ENCODE results near the gene INPP5A. TPM values are rescaled to one million over a fixed set of nuclear protein-coding genes. Genes with fewer than 3 reads are reported as not detected.
A peak's percentile ranks its signal among the peaks of the same experiment; 100 is the strongest.

The INPP5A gene
- total RNA-seq, 1 donor from 2014 or later = 36.4 TPM

DNA sequence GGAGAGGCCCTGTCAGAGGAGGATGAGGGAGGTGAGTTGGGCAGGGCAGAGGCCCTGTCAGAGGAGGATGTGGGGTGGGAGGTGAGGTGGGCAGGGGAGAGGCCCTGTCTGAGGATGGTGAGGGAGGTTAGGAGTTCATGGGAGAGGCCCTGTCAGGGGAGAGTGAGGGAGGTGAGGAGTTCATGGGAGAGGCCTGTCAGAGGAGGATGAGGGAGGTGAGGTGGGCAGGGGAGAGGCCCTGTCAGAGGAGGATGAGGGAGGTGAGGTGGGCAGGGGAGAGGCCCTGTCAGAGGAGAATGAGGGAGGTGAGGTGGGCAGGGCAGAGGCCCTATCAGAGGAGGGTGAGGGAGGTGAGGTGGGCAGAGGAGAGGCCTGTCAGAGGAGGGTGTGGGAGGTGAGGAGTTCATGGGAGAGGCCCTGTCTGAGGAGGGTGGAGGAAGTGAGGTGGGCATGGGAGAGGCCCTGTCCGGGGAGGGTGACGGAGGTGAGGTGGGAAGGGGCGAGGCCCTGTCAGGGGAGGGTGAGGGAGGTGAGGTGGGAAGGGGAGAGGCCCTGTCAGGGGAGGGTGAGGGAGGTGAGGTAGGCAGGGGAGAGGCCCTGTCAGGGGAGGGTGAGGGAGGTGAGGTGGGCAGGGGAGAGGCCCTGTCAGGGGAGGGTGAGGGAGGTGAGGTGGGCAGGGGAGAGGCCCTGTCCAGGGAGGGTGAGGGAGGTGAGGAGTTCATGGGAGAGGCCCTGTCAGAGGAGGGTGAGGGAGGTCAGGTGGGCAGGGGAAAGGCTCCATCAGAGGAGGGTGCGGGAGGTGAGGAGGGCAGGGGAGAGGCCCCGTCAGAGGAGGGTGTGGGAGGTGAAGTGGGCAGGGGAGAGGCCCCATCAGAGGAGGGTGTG, 73.7 kb downstream of the INPP5A start:
- DNase-seq (ENCODE audit: extremely low spot score, unreplicated experiment) = no peak
- TF ChIP-seq, protein P1, sequence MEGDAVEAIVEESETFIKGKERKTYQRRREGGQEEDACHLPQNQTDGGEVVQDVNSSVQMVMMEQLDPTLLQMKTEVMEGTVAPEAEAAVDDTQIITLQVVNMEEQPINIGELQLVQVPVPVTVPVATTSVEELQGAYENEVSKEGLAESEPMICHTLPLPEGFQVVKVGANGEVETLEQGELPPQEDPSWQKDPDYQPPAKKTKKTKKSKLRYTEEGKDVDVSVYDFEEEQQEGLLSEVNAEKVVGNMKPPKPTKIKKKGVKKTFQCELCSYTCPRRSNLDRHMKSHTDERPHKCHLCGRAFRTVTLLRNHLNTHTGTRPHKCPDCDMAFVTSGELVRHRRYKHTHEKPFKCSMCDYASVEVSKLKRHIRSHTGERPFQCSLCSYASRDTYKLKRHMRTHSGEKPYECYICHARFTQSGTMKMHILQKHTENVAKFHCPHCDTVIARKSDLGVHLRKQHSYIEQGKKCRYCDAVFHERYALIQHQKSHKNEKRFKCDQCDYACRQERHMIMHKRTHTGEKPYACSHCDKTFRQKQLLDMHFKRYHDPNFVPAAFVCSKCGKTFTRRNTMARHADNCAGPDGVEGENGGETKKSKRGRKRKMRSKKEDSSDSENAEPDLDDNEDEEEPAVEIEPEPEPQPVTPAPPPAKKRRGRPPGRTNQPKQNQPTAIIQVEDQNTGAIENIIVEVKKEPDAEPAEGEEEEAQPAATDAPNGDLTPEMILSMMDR (IDR thresholded peaks at IDR 0.05) = no peak
- Mint-ChIP-seq H3K4me1 (ENCODE audit: unreplicated experiment) (peaks cover 25% of the 10 kb centered on the region), H3K27ac (ENCODE audit: unreplicated experiment) (no peak overlapping the region), H3K36me3 (ENCODE audit: unreplicated experiment) (peaks cover 3% of the 10 kb centered on the region), H3K9me3 (ENCODE audit: unreplicated experiment) (no peaks in the 10 kb centered on the region), H3K4me3 (ENCODE audit: unreplicated experiment) (no peak overlapping the region), H3K27me3 (ENCODE audit: unreplicated experiment) (no peaks in the 10 kb centered on the region)

DNA sequence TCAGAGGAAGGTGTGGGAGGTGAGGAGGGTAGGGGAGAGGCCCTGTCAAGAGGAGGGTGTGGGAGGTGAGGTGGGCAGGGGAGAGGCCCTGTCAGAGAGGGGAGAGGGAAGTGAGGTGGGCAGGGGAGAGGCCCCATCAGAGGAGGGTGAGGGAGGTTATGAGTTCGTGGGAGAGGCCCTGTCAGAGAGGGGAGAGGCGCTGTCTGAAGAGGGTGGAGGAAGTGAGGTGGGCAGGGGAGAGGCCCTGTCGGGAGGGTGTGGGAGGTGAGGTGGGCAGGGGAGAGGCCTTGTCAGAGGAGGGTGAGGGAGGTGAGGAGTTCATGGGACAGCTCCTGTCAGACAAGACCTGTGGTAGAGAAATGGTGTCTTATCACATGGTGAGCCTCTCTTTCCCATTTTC, 74.4 kb downstream of the INPP5A start:
- Mint-ChIP-seq H3K27ac (ENCODE audit: unreplicated experiment) (no peak overlapping the region), H3K4me1 (ENCODE audit: unreplicated experiment) (peaks cover 21% of the 10 kb centered on the region), H3K4me3 (ENCODE audit: unreplicated experiment) (no peak overlapping the region), H3K9me3 (ENCODE audit: unreplicated experiment) (no peaks in the 10 kb centered on the region), H3K27me3 (ENCODE audit: unreplicated experiment) (no peaks in the 10 kb centered on the region), H3K36me3 (ENCODE audit: unreplicated experiment) (peaks cover 3% of the 10 kb centered on the region)
- DNase-seq (ENCODE audit: extremely low spot score, unreplicated experiment) = no peak
- TF ChIP-seq, protein P1 (IDR thresholded peaks at IDR 0.05) = no peak

DNA sequence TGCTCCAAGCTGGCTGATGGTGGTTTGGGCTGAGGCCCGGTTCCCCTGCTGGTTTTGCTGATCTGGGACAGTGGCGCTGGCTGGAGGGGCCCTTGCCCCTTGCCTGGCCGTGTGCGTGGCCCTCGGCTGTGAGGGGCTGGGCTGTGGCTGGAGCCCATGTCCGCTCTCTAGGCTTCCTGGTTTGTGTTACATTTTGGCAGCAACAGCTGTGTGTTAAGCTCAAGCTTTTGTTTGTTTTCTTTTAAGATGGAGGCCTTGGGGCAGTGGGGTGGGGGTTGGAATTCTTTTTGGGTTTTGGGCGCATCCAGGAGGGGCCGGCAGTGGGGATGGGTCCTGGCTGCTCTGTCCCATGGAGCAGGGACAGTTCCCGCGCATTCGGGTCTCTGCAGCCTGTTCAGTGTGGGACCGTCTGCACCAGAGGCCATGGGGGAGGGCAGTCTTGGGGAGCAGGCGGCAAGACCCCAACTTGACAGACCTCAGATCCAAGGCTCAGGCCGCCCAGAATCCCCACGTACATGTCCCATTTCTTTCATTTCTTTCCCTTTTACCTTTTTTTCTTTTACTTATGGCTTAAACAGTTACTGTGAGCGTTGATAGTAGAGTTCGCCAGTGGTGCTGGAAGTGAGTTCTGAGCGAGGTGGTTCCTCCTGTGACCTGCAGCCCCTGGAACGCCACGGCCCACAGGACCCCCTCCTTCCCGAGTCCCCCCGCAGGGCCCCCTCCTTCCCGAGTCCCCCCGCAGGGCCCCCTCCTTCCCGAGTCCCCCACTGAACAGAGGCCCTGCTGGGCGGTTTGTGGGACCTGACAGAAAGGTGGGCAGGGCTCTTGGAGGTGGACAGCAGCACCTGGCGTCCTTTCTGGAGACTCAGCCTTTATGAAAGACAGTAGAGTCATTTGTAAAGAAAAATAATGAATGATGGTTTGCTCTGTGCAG, 75.3 kb downstream of the INPP5A start:
- H3K4me3 Mint-ChIP-seq (ENCODE audit: unreplicated experiment) = no peak overlapping the region
- peak overlapping the region; percentile 36 for H3K27ac Mint-ChIP-seq (ENCODE audit: unreplicated experiment)
- no peak for DNase-seq (ENCODE audit: extremely low spot score, unreplicated experiment)
- TF ChIP-seq, protein P1 (IDR thresholded peaks at IDR 0.05) = no peak
- H3K9me3 Mint-ChIP-seq (ENCODE audit: unreplicated experiment) = no peaks in the 10 kb centered on the region
- H3K27me3 Mint-ChIP-seq (ENCODE audit: unreplicated experiment) = no peaks in the 10 kb centered on the region
- peaks cover 18% of the 10 kb centered on the region for H3K4me1 Mint-ChIP-seq (ENCODE audit: unreplicated experiment)
- H3K36me3 Mint-ChIP-seq (ENCODE audit: unreplicated experiment) = peaks cover 3% of the 10 kb centered on the region

DNA sequence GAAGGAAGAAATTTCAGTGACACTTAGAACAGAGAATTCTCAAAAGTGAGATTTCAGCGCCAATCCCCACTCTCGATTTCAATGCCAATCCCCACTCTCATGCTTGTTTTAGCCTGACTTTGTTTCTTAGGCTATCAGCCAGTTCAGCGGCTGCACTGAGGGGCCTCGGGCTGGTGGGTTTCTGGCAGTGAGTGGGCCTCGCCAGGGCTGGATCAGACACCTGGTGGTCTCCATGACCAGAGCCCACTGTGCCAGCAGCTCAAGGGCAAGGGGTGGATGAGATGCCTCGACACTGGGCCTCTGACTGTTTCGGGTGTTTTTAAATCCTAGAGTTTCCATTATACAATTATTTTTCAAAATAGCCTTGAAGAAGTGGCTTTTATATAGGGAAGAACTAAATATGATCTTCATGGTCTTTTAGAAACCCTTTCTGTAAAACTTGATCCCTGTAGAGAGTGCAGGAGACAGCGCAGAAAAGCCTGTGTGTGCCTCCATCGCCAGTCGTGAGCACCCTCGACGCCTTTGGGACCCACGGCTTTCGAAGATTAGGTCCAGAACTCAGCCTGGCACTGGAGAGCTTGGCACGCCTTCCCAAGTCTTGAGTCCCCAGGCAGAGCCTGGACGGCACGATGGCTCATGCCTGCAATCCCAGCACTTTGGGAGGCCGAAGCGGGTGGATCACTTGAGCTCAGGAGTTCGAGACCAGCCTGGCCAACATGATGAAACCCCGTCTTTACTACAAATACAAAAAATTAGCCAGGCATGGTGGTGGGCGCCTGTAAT, 76.2 kb downstream of the INPP5A start:
- Mint-ChIP-seq H3K36me3 (ENCODE audit: unreplicated experiment) (peaks cover 6% of the 10 kb centered on the region), H3K27me3 (ENCODE audit: unreplicated experiment) (no peaks in the 10 kb centered on the region), H3K4me3 (ENCODE audit: unreplicated experiment) (no peak overlapping the region), H3K9me3 (ENCODE audit: unreplicated experiment) (no peaks in the 10 kb centered on the region), H3K4me1 (ENCODE audit: unreplicated experiment) (peaks cover 18% of the 10 kb centered on the region), H3K27ac (ENCODE audit: unreplicated experiment) (no peak overlapping the region)
- TF ChIP-seq, protein P1 (IDR thresholded peaks at IDR 0.05) = no peak
- DNase-seq (ENCODE audit: extremely low spot score, unreplicated experiment) = no peak

Measured in osteocyte (in vitro differentiated cells).